HEK293 (cell line): Measurements from ENCODE around the gene KIT.
A peak's percentile ranks its signal among the peaks of the same experiment; 100 is the strongest.

Source experiments
- CTCF ChIA-PET: fragments of 350-600 bp; formaldehyde crosslinking; extraction: SDS; loops from one replicate; lab custom pipeline; 2021; ENCODE audit warnings: antibody characterized with exemption; lab: Yijun Ruan, JAX
- POLR2A ChIA-PET: fragments of 300-600 bp; formaldehyde crosslinking; extraction: SDS; loops from one replicate; lab custom pipeline; 2020; ENCODE audit warnings: antibody characterized with exemption, inconsistent platforms; lab: Yijun Ruan, JAX
- H3K27ac ChIP-seq: fragments of 200-500 bp; sonication (Bioruptor generic); 2 replicates; pipeline ENCODE4 v1.5.1; 2014; ENCODE audit warnings: low read depth, low read length, control low read depth, inconsistent platforms; ENCODE audit errors: extremely low read depth
- H3K36me3 ChIP-seq, 2 experiments: fragments of 200-500 bp in 1 of 2; sonication (Bioruptor generic) in 1 of 2; 1 replicate in 1 of 2; 2 replicates in 1 of 2; pipeline ENCODE4 v1.5.1; 2014 to 2017; ENCODE audit warnings: inconsistent platforms in 2 of 2, low read length in 2 of 2; ENCODE audit not compliant: control insufficient read depth in 2 of 2, insufficient read depth in 1 of 2
- H3K4me1 ChIP-seq: fragments of 200-500 bp; sonication (Bioruptor generic); 2 replicates; pipeline ENCODE4 v1.5.1; 2014; ENCODE audit warnings: mild to moderate bottlenecking, low read length, inconsistent platforms; ENCODE audit not compliant: control insufficient read depth, insufficient read depth
- H3K4me3 ChIP-seq: 2 replicates; pipeline ENCODE4 v1.5.1; 2011; ENCODE audit warnings: low read depth, mild to moderate bottlenecking, control low read depth, low read length, moderate library complexity
- H3K9me3 ChIP-seq: fragments of 200-500 bp; sonication (Bioruptor generic); 2 replicates; pipeline ENCODE4 v1.5.1; 2014; ENCODE audit warnings: low read depth, low read length, inconsistent platforms; ENCODE audit not compliant: control insufficient read depth, insufficient read depth
- GLI4 ChIP-seq: fragments of 450-650 bp; formaldehyde crosslinking; IDR thresholded peaks from 2 replicates; pipeline ENCODE4 v1.5.1; 2016; ENCODE audit warnings: missing biosample characterization, missing genetic modification characterization
- KLF16 ChIP-seq: fragments of 450-650 bp; formaldehyde crosslinking; IDR thresholded peaks from 2 replicates; pipeline ENCODE4 v1.5.1; 2017; ENCODE audit warnings: missing biosample characterization, missing genetic modification characterization
- MEIS1 ChIP-seq: sonication (generic); formaldehyde crosslinking; IDR thresholded peaks from 2 replicates; pipeline ENCODE4 v1.8.1; 2022; ENCODE audit warnings: missing genetic modification reagents, mild to moderate bottlenecking, borderline replicate concordance
- OVOL3 ChIP-seq: fragments of 450-650 bp; formaldehyde crosslinking; IDR thresholded peaks from 2 replicates; pipeline ENCODE4 v1.5.1; 2016; ENCODE audit warnings: missing biosample characterization, missing genetic modification characterization
- SCRT2 ChIP-seq: fragments of 450-650 bp; formaldehyde crosslinking; IDR thresholded peaks from 2 replicates; pipeline ENCODE4 v1.5.1; 2016; ENCODE audit warnings: missing biosample characterization, missing genetic modification characterization
- WT1 ChIP-seq: fragments of 450-650 bp; formaldehyde crosslinking; IDR thresholded peaks from 2 replicates; pipeline ENCODE4 v1.5.1; 2016; ENCODE audit warnings: missing biosample characterization, missing genetic modification characterization
- YY2 ChIP-seq: fragments of 450-650 bp; formaldehyde crosslinking; IDR thresholded peaks from 2 replicates; pipeline ENCODE4 v1.5.1; 2016; ENCODE audit warnings: missing biosample characterization, missing genetic modification characterization
- ZNF175 ChIP-seq: fragments of 450-650 bp; formaldehyde crosslinking; IDR thresholded peaks from 2 replicates; pipeline ENCODE4 v1.5.1; 2016; ENCODE audit warnings: missing biosample characterization, missing genetic modification characterization
- ZNF214 ChIP-seq: fragments of 450-650 bp; formaldehyde crosslinking; IDR thresholded peaks from 2 replicates; pipeline ENCODE4 v1.5.1; 2017; ENCODE audit warnings: missing biosample characterization, mild to moderate bottlenecking, missing genetic modification characterization, borderline replicate concordance
- ZNF239 ChIP-seq: fragments of 450-650 bp; formaldehyde crosslinking; IDR thresholded peaks from 2 replicates; pipeline ENCODE4 v1.5.1; 2016; ENCODE audit warnings: missing biosample characterization, missing genetic modification characterization
- ZNF248 ChIP-seq: fragments of 450-650 bp; formaldehyde crosslinking; IDR thresholded peaks from 2 replicates; pipeline ENCODE4 v1.5.1; 2017; ENCODE audit warnings: missing biosample characterization, missing genetic modification characterization
- ZNF274 ChIP-seq, 2 experiments: fragments of 200-500 bp in 1 of 2; fragments of 450-650 bp in 1 of 2; sonication (Bioruptor generic) in 1 of 2; formaldehyde crosslinking in 1 of 2; IDR thresholded peaks; 2 replicates each; pipeline versions ENCODE4 v1.5.1 to v1.6.1; 2014 to 2016; ENCODE audit warnings: borderline replicate concordance in 1 of 2, inconsistent platforms in 1 of 2, low read length in 1 of 2, missing biosample characterization in 1 of 2, missing genetic modification characterization in 1 of 2
- ZNF558 ChIP-seq: fragments of 450-650 bp; formaldehyde crosslinking; IDR thresholded peaks from 2 replicates; pipeline ENCODE4 v1.5.1; 2016; ENCODE audit warnings: missing biosample characterization, missing genetic modification characterization
- ZNF560 ChIP-seq: fragments of 450-650 bp; formaldehyde crosslinking; IDR thresholded peaks from 2 replicates; pipeline ENCODE4 v1.5.1; 2017; ENCODE audit warnings: missing biosample characterization, missing genetic modification characterization, borderline replicate concordance
- ZNF610 ChIP-seq: fragments of 450-650 bp; formaldehyde crosslinking; IDR thresholded peaks from 2 replicates; pipeline ENCODE4 v1.5.1; 2016; ENCODE audit warnings: missing biosample characterization, missing genetic modification characterization, borderline replicate concordance
- ZNF621 ChIP-seq: fragments of 450-650 bp; formaldehyde crosslinking; IDR thresholded peaks from 2 replicates; pipeline ENCODE4 v1.5.1; 2017; ENCODE audit warnings: missing biosample characterization, missing genetic modification characterization
- ZNF664 ChIP-seq: fragments of 450-650 bp; formaldehyde crosslinking; IDR thresholded peaks from 2 replicates; pipeline ENCODE4 v1.5.1; 2016; ENCODE audit warnings: missing biosample characterization, missing genetic modification characterization
- ZNF76 ChIP-seq: fragments of 450-650 bp; formaldehyde crosslinking; IDR thresholded peaks from 2 replicates; pipeline ENCODE4; 2016; ENCODE audit warnings: low read depth, missing biosample characterization, missing genetic modification characterization, borderline replicate concordance
- ZNF791 ChIP-seq: fragments of 450-650 bp; formaldehyde crosslinking; IDR thresholded peaks from 2 replicates; pipeline ENCODE4 v1.5.1; 2016; ENCODE audit warnings: missing biosample characterization, missing genetic modification characterization
- TF ChIP-seq, protein P1 (sequence below): fragments of 450-650 bp; formaldehyde crosslinking; IDR thresholded peaks from 2 replicates; pipeline ENCODE4 v1.5.1; 2016; ENCODE audit warnings: missing biosample characterization, missing genetic modification characterization

Gene KIT

DNA sequence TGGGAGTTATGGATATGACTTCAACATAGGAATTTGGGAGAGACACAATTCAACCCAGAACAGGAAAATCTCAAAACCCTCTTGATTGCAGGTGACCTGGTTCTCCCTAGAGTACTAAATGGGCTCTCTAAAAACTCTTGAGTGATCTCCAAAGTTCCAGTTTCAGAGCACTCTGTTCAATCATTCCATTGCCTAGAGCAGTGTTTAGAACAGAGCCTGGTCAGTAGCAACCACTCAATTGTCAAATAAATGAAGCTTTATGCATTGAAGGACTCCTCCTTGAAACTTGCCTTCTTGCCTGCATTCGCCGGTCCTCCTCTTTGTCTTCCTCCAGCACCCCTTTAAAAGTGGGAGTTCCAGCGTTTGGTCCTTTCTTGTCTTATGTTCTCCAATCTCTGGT, 85.8 kb downstream of the KIT start:
- Histone ChIP-seq H3K27ac (no peak overlapping the region), H3K36me3 (peaks cover 0 to 15% of the 10 kb centered on the region in 2 experiments; a peak in 1 of 3 replicates), H3K9me3 (no peaks in the 10 kb centered on the region), H3K4me1 (no peaks in the 10 kb centered on the region), H3K4me3 (no peak overlapping the region)
- TF ChIP-seq, protein P1, sequence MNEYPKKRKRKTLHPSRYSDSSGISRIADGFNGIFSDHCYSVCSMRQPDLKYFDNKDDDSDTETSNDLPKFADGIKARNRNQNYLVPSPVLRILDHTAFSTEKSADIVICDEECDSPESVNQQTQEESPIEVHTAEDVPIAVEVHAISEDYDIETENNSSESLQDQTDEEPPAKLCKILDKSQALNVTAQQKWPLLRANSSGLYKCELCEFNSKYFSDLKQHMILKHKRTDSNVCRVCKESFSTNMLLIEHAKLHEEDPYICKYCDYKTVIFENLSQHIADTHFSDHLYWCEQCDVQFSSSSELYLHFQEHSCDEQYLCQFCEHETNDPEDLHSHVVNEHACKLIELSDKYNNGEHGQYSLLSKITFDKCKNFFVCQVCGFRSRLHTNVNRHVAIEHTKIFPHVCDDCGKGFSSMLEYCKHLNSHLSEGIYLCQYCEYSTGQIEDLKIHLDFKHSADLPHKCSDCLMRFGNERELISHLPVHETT: no peak
- no peak for TF ChIP-seq ZNF621 (tag by site-specific recombination)
- CTCF ChIA-PET: no interaction called here
- POLR2A ChIA-PET: no interaction called here

DNA sequence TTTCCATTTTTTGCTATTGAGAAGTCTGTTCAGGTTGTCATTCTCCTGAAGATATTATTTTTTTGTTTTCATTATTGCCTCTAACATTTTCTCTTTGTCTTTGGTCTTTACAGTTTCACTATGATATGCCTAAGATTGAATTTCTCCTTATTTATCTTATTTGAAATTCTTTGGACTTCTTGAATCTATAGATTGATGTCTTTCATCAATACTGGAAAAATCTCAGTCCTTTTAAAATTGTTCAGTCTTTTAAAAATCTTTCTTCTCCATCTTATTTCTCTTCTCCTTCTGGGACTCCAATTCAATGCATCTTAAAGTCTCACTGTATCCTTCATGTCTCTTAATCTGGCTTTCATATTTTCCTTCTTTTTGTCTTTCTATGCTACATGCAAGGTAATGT, 86.7 kb downstream of the KIT start:
- no peak for TF ChIP-seq ZNF664 (tag by site-specific recombination)
- peak; percentile 95 for TF ChIP-seq ZNF558 (tag by site-specific recombination)
- ChIA-PET CTCF (no interaction called here), POLR2A (no interaction called here)
- peaks cover 0 to 6% of the 10 kb centered on the region in 2 experiments; a peak in 1 of 3 replicates for H3K36me3 ChIP-seq
- H3K27ac ChIP-seq: no peak overlapping the region
- H3K4me1 ChIP-seq: no peaks in the 10 kb centered on the region
- H3K4me3 ChIP-seq: no peak overlapping the region
- no peaks in the 10 kb centered on the region for H3K9me3 ChIP-seq

DNA sequence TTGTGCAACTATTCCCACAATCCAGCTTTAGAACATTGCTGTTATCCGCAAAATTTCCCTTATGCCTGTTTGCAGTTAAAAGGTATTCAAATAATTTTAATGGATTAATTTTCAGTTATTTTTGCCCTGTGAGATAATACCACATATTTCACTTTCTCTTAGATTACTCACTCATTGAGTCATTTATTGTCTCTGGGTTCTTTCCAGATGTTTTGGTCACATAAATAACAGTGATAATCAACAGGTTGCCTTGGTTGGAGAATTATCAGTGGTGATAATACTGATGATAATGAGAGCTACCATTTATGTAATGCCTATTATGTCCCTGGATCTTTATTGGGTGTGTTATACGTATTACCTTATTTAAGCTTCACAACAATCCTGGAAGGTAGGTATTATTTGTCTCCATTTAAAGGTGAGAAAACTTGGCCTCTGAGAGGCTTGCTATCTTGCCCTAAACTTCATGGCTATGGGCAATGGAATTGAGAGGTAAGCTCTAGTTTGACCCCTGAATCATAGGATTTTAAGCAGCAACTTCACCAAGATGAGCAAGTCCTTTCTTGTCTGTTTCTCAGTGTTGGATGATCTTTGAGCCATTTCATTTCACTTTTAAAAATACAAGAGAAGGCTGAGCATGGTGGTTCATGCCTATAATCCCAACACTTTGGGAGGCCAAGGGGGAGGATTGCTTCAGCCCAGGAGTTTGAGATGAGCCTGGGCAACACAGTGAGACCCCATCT, 87.4 kb downstream of the KIT start:
- H3K4me1 ChIP-seq: no peaks in the 10 kb centered on the region
- TF ChIP-seq SCRT2 (tag by site-specific recombination) (0 out of 2 replicates have a peak, but pooled peaks have one; percentile 35), ZNF248 (tag by site-specific recombination) (no peak)
- H3K4me3 ChIP-seq: no peak overlapping the region
- CTCF ChIA-PET: no interaction called here
- no peaks in the 10 kb centered on the region for H3K36me3 ChIP-seq
- H3K27ac ChIP-seq: no peak overlapping the region
- no peaks in the 10 kb centered on the region for H3K9me3 ChIP-seq
- POLR2A ChIA-PET: no interaction called here

GRCh38 chr4:54746218-54746617, 88.5 kb downstream of the KIT start:
- no peak for TF ChIP-seq KLF16 (tag by site-specific recombination)
- Histone ChIP-seq H3K9me3 (no peaks in the 10 kb centered on the region), H3K4me1 (no peaks in the 10 kb centered on the region), H3K4me3 (no peak overlapping the region), H3K36me3 (no peaks in the 10 kb centered on the region), H3K27ac (no peak overlapping the region)
- CTCF ChIA-PET: no interaction called here
- POLR2A ChIA-PET: no interaction called here

GRCh38 chr4:54750341-54750740, 92.6 kb downstream of the KIT start:
- Histone ChIP-seq H3K4me3 (no peak overlapping the region), H3K4me1 (no peaks in the 10 kb centered on the region), H3K9me3 (no peaks in the 10 kb centered on the region), H3K27ac (no peak overlapping the region), H3K36me3 (no peaks in the 10 kb centered on the region)
- ChIA-PET CTCF (no interaction called here), POLR2A (no interaction called here)
- TF ChIP-seq ZNF274 (IDR thresholded peaks at IDR 0.05; ENCODE audit: low read length) (no peak), ZNF274 (tag by site-specific recombination; IDR thresholded peaks at IDR 0.05; ENCODE audit: borderline replicate concordance) (no peak), ZNF175 (tag by site-specific recombination) (no peak), WT1 (tag by site-specific recombination) (no peak), ZNF239 (no peak), OVOL3 (tag by site-specific recombination) (no peak), ZNF610 (no peak), ZNF791 (tag by site-specific recombination) (no peak), GLI4 (tag by site-specific recombination) (no peak), YY2 (tag by site-specific recombination) (no peak), ZNF558 (tag by site-specific recombination) (no peak), ZNF214 (tag by site-specific recombination) (no peak), ZNF76 (tag by site-specific recombination) (no peak), MEIS1 (no peak), ZNF560 (no peak)
